ENCODE results near the gene GADD45B. TPM values are rescaled to one million over a fixed set of nuclear protein-coding genes. Genes with fewer than 3 reads are reported as not detected.

The GADD45B gene
- total and polyA plus RNA-seq, 5 donors from 2014 or later = 53.4 to 191 (median 63.8) TPM

DNA sequence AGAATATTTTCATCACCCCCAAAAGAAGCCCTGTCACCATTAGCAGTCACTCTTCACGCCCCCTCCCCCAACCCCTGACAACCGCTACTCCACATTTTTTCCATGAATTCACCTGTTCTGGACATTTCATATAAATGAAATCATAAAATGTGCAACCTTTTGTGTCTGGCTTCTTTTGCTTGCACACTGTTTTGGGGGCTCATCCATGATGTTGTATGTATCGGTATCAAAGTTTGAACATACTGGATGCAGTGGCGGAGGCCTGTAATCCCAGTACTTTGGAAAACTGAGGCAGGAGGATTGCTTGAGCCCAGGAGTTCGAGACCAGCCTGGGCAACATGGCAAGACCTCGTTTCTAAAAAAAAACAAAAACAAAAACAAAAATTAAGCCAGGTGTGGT is 7.2 kb downstream of the GADD45B start:
- Histone ChIP-seq H3K4me3 (ENCODE audit: low read depth, low read length) (no peak overlapping the region), H3K4me1 (ENCODE audit: control insufficient read depth, insufficient read depth, low read length, poor library complexity, severe bottlenecking) (peaks cover 15% of the 10 kb centered on the region), H3K9me3 (ENCODE audit: control insufficient read depth in 2 of 2, low read length in 2 of 2) (peaks cover 3 to 6% of the 10 kb centered on the region in 2 experiments), H3K27ac (ENCODE audit: insufficient read depth, low read length, poor library complexity, severe bottlenecking) (no peak overlapping the region), H3K27me3 (ENCODE audit: control insufficient read depth, insufficient read depth, low read length) (no peaks in the 10 kb centered on the region), H3K36me3 (ENCODE audit: control insufficient read depth, insufficient read depth, low read length) (no peaks in the 10 kb centered on the region)
- no peak for DNase-seq
- Mint-ChIP-seq H3K36me3 (peaks cover 8% of the 10 kb centered on the region), H3K4me3 (peak overlapping the region in 1 of 4 donors; percentile 38), H3K4me1 (peaks cover 0 to 19% (median 10%) of the 10 kb centered on the region in 4 donors), H3K9me3 (peaks cover 0 to 14% (median 3%) of the 10 kb centered on the region in 7 donors), H3K27ac (peak overlapping the region in 1 of 3 donors; percentile 73), H3K27me3 (peaks cover 27% of the 10 kb centered on the region)
- no peak for ATAC-seq (ENCODE audit: low read depth in 2 of 2)

DNA sequence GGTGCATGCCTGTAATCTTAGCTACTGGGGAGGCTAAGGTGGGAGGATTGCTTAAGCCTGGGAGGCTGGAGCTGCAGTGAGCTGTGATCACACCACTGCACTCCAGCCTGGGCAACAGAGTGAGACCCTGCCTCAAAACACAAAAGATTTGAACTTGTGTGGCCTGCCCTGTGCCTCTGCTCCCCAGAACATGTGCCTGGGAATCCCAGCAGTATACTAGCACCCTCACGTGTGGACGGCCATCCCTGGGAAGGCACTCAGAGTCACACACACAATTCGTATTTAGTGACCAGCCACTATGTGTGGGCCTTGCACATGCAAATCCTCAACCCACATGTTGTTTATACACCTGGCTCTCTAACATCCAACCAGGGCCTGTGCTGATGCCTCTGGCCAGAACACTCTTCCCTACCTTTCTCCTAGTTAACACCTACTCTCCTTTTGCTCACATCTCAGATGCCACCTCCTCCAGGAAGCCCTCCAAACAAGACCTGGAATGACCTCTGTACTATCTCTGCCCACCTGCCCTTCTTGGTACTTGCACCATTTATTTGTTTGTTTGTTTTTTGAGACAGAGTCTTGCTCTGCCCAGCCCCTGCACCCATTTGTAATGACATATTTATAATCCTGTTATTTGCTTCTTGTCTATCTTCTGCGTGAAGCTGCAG is 7.7 kb downstream of the GADD45B start:
- H3K9me3 ChIP-seq (ENCODE audit: control insufficient read depth in 2 of 2, low read length in 2 of 2) = peaks cover 3 to 6% of the 10 kb centered on the region in 2 experiments
- Mint-ChIP-seq H3K4me1 (peaks cover 0 to 17% (median 6%) of the 10 kb centered on the region in 4 donors), H3K4me3 (peak overlapping the region in 1 of 4 donors; percentile 6), H3K27ac (no peak overlapping the region), H3K36me3 (peaks cover 5% of the 10 kb centered on the region), H3K9me3 (peaks cover 0 to 14% (median 3%) of the 10 kb centered on the region in 7 donors), H3K27me3 (peaks cover 27% of the 10 kb centered on the region)
- H3K36me3 ChIP-seq (ENCODE audit: control insufficient read depth, insufficient read depth, low read length) = no peaks in the 10 kb centered on the region
- ATAC-seq (ENCODE audit: low read depth in 2 of 2) (no peak), DNase-seq (no peak)
- H3K4me3 ChIP-seq (ENCODE audit: low read depth, low read length) = no peak overlapping the region
- peaks cover 12% of the 10 kb centered on the region for H3K4me1 ChIP-seq (ENCODE audit: control insufficient read depth, insufficient read depth, low read length, poor library complexity, severe bottlenecking)
- no peak overlapping the region for H3K27ac ChIP-seq (ENCODE audit: insufficient read depth, low read length, poor library complexity, severe bottlenecking)
- peaks cover 2% of the 10 kb centered on the region for H3K27me3 ChIP-seq (ENCODE audit: control insufficient read depth, insufficient read depth, low read length)

DNA sequence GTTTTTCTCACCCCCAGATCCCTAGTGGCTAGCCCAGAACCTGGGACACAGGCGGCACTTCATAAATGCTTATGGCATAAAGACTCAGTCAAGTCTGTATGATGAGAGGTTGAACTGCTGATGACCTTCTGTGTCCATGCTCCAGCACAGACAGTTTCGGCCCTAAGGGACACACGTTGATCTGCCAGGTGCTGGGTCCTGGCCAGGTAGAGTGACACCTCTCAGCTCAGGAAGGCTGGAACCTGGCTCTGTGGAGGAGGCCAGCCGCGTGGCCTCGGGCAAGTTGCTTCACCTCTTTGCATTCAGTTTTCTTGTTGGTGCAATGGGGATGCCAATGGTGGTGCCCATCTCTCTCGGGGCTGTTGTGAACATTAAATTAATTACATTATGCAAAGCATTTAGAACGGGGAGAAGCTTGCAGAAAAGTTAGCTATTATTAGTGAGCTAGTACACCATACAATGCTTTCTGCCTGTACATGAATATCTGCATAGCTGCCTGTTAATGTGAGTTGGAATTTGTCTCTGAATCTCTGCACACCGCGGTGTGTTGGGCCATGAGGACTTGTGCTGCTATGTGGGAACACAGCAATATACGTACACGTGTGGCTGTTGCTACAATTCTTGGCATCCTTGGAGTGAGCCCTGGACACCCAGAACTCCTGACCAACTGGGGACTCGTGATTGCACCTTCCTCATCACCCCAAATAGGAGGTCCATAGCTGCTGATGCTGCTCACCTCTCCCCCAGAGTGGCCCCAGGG is 8.4 kb downstream of the GADD45B start:
- Mint-ChIP-seq H3K27me3 (peaks cover 30% of the 10 kb centered on the region), H3K9me3 (peaks cover 0 to 14% (median 3%) of the 10 kb centered on the region in 7 donors), H3K27ac (peak overlapping the region in 1 of 3 donors; percentile 29), H3K4me1 (peaks cover 0 to 16% (median 6%) of the 10 kb centered on the region in 4 donors), H3K36me3 (peaks cover 5% of the 10 kb centered on the region), H3K4me3 (peak overlapping the region in 1 of 4 donors; percentile 15)
- no peaks in the 10 kb centered on the region for H3K36me3 ChIP-seq (ENCODE audit: control insufficient read depth, insufficient read depth, low read length)
- no peak for ATAC-seq (ENCODE audit: low read depth in 2 of 2)
- H3K27ac ChIP-seq (ENCODE audit: insufficient read depth, low read length, poor library complexity, severe bottlenecking) = no peak overlapping the region
- peaks cover 2% of the 10 kb centered on the region for H3K27me3 ChIP-seq (ENCODE audit: control insufficient read depth, insufficient read depth, low read length)
- H3K4me1 ChIP-seq (ENCODE audit: control insufficient read depth, insufficient read depth, low read length, poor library complexity, severe bottlenecking) = peaks cover 13% of the 10 kb centered on the region
- no peak for DNase-seq
- peaks cover 3 to 6% of the 10 kb centered on the region in 2 experiments for H3K9me3 ChIP-seq (ENCODE audit: control insufficient read depth in 2 of 2, low read length in 2 of 2)
- H3K4me3 ChIP-seq (ENCODE audit: low read depth, low read length) = no peak overlapping the region

DNA sequence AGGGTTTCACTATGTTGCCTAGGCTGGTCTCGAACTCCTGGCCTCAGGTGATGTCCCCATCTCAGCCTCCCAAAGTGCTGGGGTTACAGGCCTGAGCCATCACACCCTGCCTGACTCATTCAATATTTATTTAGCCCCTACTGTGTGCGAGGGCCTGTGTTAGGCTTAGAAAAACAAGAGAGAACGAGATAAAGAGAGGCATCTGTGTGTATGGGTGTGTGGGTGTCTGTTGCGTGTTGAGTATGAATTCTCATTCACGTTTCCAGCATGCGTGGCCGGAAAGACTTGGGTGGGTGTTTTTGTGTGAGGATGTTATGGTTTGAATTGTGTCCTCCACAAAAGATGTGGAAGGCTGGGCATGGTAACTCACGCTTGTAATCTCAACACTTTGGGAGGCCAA is 9.5 kb downstream of the GADD45B start:
- Histone ChIP-seq H3K4me3 (ENCODE audit: low read depth, low read length) (no peak overlapping the region), H3K27me3 (ENCODE audit: control insufficient read depth, insufficient read depth, low read length) (peaks cover 6% of the 10 kb centered on the region), H3K36me3 (ENCODE audit: control insufficient read depth, insufficient read depth, low read length) (no peaks in the 10 kb centered on the region), H3K9me3 (ENCODE audit: control insufficient read depth in 2 of 2, low read length in 2 of 2) (peaks cover 3 to 6% of the 10 kb centered on the region in 2 experiments), H3K4me1 (ENCODE audit: control insufficient read depth, insufficient read depth, low read length, poor library complexity, severe bottlenecking) (peaks cover 15% of the 10 kb centered on the region), H3K27ac (ENCODE audit: insufficient read depth, low read length, poor library complexity, severe bottlenecking) (no peak overlapping the region)
- Mint-ChIP-seq H3K4me1 (peaks cover 0 to 15% (median 9%) of the 10 kb centered on the region in 4 donors), H3K27ac (no peak overlapping the region), H3K36me3 (peaks cover 5% of the 10 kb centered on the region), H3K9me3 (peaks cover 0 to 14% (median 3%) of the 10 kb centered on the region in 7 donors), H3K27me3 (peaks cover 37% of the 10 kb centered on the region), H3K4me3 (peak overlapping the region in 1 of 4 donors; percentile 71)
- DNase-seq (no peak), ATAC-seq (ENCODE audit: low read depth in 2 of 2) (no peak)

DNA sequence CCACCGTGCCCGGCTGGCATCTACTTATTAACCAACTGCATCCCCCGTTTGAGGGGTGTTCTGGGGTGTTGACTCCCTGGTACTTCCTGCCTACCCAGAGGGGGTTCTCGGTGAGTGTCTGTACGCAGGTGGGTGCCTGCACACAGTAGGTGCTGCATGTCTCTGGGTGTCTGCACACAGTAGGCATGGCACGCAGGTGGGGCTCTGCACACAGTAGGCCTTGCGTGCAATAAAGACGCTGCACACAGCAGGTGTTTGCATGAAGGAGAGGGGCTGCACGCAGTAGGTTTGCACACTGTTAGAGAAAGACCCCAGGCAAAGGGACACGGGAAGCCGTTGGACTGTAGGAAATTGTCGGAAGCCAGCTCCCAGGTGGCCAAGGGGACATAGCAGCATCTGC is 11.2 kb downstream of the GADD45B start:
- H3K27ac ChIP-seq (ENCODE audit: insufficient read depth, low read length, poor library complexity, severe bottlenecking) = no peak overlapping the region
- Mint-ChIP-seq H3K4me1 (peaks cover 0 to 23% (median 14%) of the 10 kb centered on the region in 4 donors), H3K9me3 (peaks cover 0 to 14% (median 3%) of the 10 kb centered on the region in 7 donors), H3K36me3 (peaks cover 5% of the 10 kb centered on the region), H3K27me3 (peaks cover 42% of the 10 kb centered on the region), H3K4me3 (no peak overlapping the region), H3K27ac (no peak overlapping the region)
- H3K4me1 ChIP-seq (ENCODE audit: control insufficient read depth, insufficient read depth, low read length, poor library complexity, severe bottlenecking) = peaks cover 15% of the 10 kb centered on the region
- ATAC-seq (ENCODE audit: low read depth in 2 of 2) (no peak), DNase-seq (no peak)
- peaks cover 3 to 6% of the 10 kb centered on the region in 2 experiments for H3K9me3 ChIP-seq (ENCODE audit: control insufficient read depth in 2 of 2, low read length in 2 of 2)
- H3K36me3 ChIP-seq (ENCODE audit: control insufficient read depth, insufficient read depth, low read length) = no peaks in the 10 kb centered on the region
- peaks cover 14% of the 10 kb centered on the region for H3K27me3 ChIP-seq (ENCODE audit: control insufficient read depth, insufficient read depth, low read length)
- no peak overlapping the region for H3K4me3 ChIP-seq (ENCODE audit: low read depth, low read length)

DNA sequence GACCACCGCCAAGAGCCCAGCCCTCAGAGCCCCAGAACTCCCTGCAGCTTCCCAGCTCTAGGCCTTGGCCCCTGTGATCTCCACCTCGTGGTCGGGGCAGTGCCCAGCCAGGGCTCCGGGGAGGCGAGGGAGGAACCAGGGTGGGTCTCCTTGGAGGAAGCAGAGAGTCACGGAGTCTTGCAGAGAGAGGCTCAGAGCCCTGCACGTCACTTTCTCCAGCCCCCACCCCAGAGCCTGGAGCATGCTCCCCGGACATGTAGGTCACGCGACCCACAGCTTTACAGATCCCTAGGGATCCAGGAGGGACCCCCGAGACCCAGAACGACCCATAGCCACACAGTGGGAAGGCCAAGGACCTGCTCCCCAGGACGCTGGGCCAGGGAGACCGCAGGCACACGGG is 11.9 kb downstream of the GADD45B start:
- peaks cover 0 to 6% of the 10 kb centered on the region in 2 experiments for H3K9me3 ChIP-seq (ENCODE audit: control insufficient read depth in 2 of 2, low read length in 2 of 2)
- H3K27me3 Mint-ChIP-seq = peaks cover 49% of the 10 kb centered on the region
- peak overlapping the region in 3 of 4 donors; percentile 12 to 92 (median 41) for H3K4me3 Mint-ChIP-seq
- no peak overlapping the region for H3K27ac Mint-ChIP-seq
- H3K4me3 ChIP-seq (ENCODE audit: low read depth, low read length) = no peak overlapping the region
- peaks cover 0 to 10% (median 3%) of the 10 kb centered on the region in 7 donors for H3K9me3 Mint-ChIP-seq
- ATAC-seq (ENCODE audit: low read depth in 2 of 2) (no peak), DNase-seq (no peak)
- H3K36me3 ChIP-seq (ENCODE audit: control insufficient read depth, insufficient read depth, low read length) = no peaks in the 10 kb centered on the region
- H3K27me3 ChIP-seq (ENCODE audit: control insufficient read depth, insufficient read depth, low read length) = peaks cover 14% of the 10 kb centered on the region
- H3K4me1 Mint-ChIP-seq = peaks cover 0 to 31% (median 17%) of the 10 kb centered on the region in 4 donors
- peaks cover 5% of the 10 kb centered on the region for H3K36me3 Mint-ChIP-seq
- no peak overlapping the region for H3K27ac ChIP-seq (ENCODE audit: insufficient read depth, low read length, poor library complexity, severe bottlenecking)
- H3K4me1 ChIP-seq (ENCODE audit: control insufficient read depth, insufficient read depth, low read length, poor library complexity, severe bottlenecking) = peaks cover 15% of the 10 kb centered on the region

DNA sequence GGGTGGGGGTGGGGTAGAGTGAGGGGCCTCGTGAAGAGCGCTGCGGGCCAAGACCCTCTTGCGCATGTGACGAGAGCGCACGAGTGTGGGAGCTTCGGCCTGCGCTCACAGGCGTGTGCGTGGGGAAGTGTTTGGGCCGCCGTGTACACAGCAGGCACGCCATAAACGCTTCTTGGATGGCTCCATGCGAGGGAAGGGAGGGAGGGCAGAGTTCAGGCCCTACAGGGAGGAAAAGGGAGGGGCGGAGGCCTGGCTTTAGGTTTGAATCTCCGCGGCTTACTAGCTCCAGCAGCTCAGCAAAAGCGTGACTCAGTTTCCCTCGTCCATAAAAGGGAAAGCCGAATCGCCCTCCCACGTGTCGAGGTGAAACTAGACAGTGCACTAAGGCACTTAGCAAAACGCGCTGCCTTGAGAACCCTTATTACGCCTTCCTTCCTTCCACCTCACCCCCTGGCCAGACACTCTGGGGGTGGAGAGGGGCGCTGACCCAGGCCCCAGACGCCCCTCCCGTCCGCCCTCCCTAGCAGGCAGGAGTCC is 12.5 kb downstream of the GADD45B start:
- no peak overlapping the region for H3K27ac Mint-ChIP-seq
- Histone ChIP-seq H3K4me1 (ENCODE audit: control insufficient read depth, insufficient read depth, low read length, poor library complexity, severe bottlenecking) (peaks cover 15% of the 10 kb centered on the region), H3K27ac (ENCODE audit: insufficient read depth, low read length, poor library complexity, severe bottlenecking) (no peak overlapping the region), H3K4me3 (ENCODE audit: low read depth, low read length) (no peak overlapping the region), H3K27me3 (ENCODE audit: control insufficient read depth, insufficient read depth, low read length) (peaks cover 14% of the 10 kb centered on the region), H3K9me3 (ENCODE audit: control insufficient read depth in 2 of 2, low read length in 2 of 2) (peaks cover 0 to under 1% of the 10 kb centered on the region in 2 experiments), H3K36me3 (ENCODE audit: control insufficient read depth, insufficient read depth, low read length) (no peaks in the 10 kb centered on the region)
- H3K27me3 Mint-ChIP-seq = peaks cover 53% of the 10 kb centered on the region
- peaks cover 5% of the 10 kb centered on the region for H3K36me3 Mint-ChIP-seq
- peaks cover 0 to 5% (median 2%) of the 10 kb centered on the region in 7 donors for H3K9me3 Mint-ChIP-seq
- no peak for DNase-seq
- peak overlapping the region in 3 of 4 donors; percentile 55 to 63 (median 61) for H3K4me3 Mint-ChIP-seq
- ATAC-seq (ENCODE audit: low read depth in 2 of 2) = no peak
- H3K4me1 Mint-ChIP-seq = peaks cover 0 to 33% (median 17%) of the 10 kb centered on the region in 4 donors
